Type B pancreatic cell (in vitro differentiated cells): Measurements from ENCODE around the gene CDC34. TPM values are rescaled to one million over a fixed set of nuclear protein-coding genes. Genes with fewer than 3 reads are reported as not detected.
A peak's percentile ranks its signal among the peaks of the same experiment; 100 is the strongest.

Source experiments
- DNase-seq: peaks from one replicate; pipeline ENCODE4 v3.0.0; 2021; ENCODE audit warnings: mixed read lengths; ENCODE audit not compliant: unreplicated experiment; ENCODE audit errors: extremely low spot score
- H3K27ac Mint-ChIP-seq: 2 replicates; pipeline ENCODE4 v1.8.0; 2021; ENCODE audit warnings: mild to moderate bottlenecking, mixed read lengths
- H3K27me3 Mint-ChIP-seq: 2 replicates; pipeline ENCODE4 v1.8.0; 2021; ENCODE audit warnings: mixed read lengths
- H3K36me3 Mint-ChIP-seq: 2 replicates; pipeline ENCODE4 v1.8.0; 2021; ENCODE audit warnings: mixed read lengths
- H3K4me1 Mint-ChIP-seq: one replicate; pipeline ENCODE4 v1.8.0; 2021; ENCODE audit warnings: mixed read lengths; ENCODE audit not compliant: unreplicated experiment
- H3K4me3 Mint-ChIP-seq: 2 replicates; pipeline ENCODE4 v1.8.0; 2021; ENCODE audit warnings: mild to moderate bottlenecking, mixed read lengths
- H3K9me3 Mint-ChIP-seq: 2 replicates; pipeline ENCODE4 v1.8.0; 2021; ENCODE audit warnings: mixed read lengths
- CTCF ChIP-seq: fragments of 200-600 bp; sonication (generic); conservative IDR thresholded peaks from 2 replicates; pipeline ENCODE4 v1.5.0; 2021; ENCODE audit warnings: antibody characterized with exemption, mild to moderate bottlenecking
- total RNA-seq: library from RNA; stranded (reverse); gene quantifications from 2 replicates; pipeline ENCODE4 v1.2.1, GENCODE V29; 2021; ENCODE audit warnings: low replicate concordance

The CDC34 gene
- total RNA-seq, 1 donor from 2014 or later = 95.0 TPM

- no peaks in the 10 kb centered on the region for H3K4me1 Mint-ChIP-seq
- no peak overlapping the region for H3K4me3 Mint-ChIP-seq
- no peak for TF ChIP-seq CTCF
- DNase-seq = no peak
- H3K9me3 Mint-ChIP-seq = no peaks in the 10 kb centered on the region
- H3K36me3 Mint-ChIP-seq = no peaks in the 10 kb centered on the region
- H3K27ac Mint-ChIP-seq = no peak overlapping the region
- H3K27me3 Mint-ChIP-seq = no peaks in the 10 kb centered on the region
Observed at GRCh38 chr19:580274-580835, 48.8 kb downstream of the CDC34 start.

GRCh38 chr19:581399-582111 is 50.0 kb downstream of the CDC34 start:
- no peak overlapping the region for H3K27ac Mint-ChIP-seq
- DNase-seq = no peak
- H3K36me3 Mint-ChIP-seq = no peaks in the 10 kb centered on the region
- H3K4me3 Mint-ChIP-seq = no peak overlapping the region
- H3K4me1 Mint-ChIP-seq = no peaks in the 10 kb centered on the region
- peaks cover 3% of the 10 kb centered on the region for H3K27me3 Mint-ChIP-seq
- no peaks in the 10 kb centered on the region for H3K9me3 Mint-ChIP-seq
- no peak for TF ChIP-seq CTCF

GRCh38 chr19:582497-583197 is 51.1 kb downstream of the CDC34 start:
- Mint-ChIP-seq H3K4me1 (no peaks in the 10 kb centered on the region), H3K4me3 (no peak overlapping the region), H3K27me3 (peaks cover 6% of the 10 kb centered on the region), H3K9me3 (no peaks in the 10 kb centered on the region), H3K36me3 (no peaks in the 10 kb centered on the region), H3K27ac (no peak overlapping the region)
- TF ChIP-seq CTCF = no peak
- DNase-seq = no peak

GRCh38 chr19:583198-583967 is 51.8 kb downstream of the CDC34 start:
- Mint-ChIP-seq H3K4me3 (no peak overlapping the region), H3K9me3 (no peaks in the 10 kb centered on the region), H3K36me3 (no peaks in the 10 kb centered on the region), H3K27ac (peak overlapping the region; percentile 50), H3K4me1 (no peaks in the 10 kb centered on the region), H3K27me3 (peaks cover 11% of the 10 kb centered on the region)
- no peak for DNase-seq
- TF ChIP-seq CTCF = no peak

GRCh38 chr19:583968-584239 is 52.3 kb downstream of the CDC34 start:
- H3K4me1 Mint-ChIP-seq = no peaks in the 10 kb centered on the region
- no peaks in the 10 kb centered on the region for H3K36me3 Mint-ChIP-seq
- H3K27ac Mint-ChIP-seq = peak overlapping the region; percentile 50
- no peak for DNase-seq
- H3K27me3 Mint-ChIP-seq = peaks cover 14% of the 10 kb centered on the region
- H3K4me3 Mint-ChIP-seq = no peak overlapping the region
- H3K9me3 Mint-ChIP-seq = no peaks in the 10 kb centered on the region
- TF ChIP-seq CTCF = no peak
